HL-60/S4 treated with phorbol 12-myristate 13-acetate at 8.2 ng/mL for 4 days and 3 days (cell line): ENCODE results near the gene PHLPP2.
"Not testable (repeated sequence)": the region's sequence is repeated elsewhere in the genome, so short reads cannot be mapped to it uniquely, and the experiment has no call there.

Experiments used
- in situ Hi-C: fragments of 300-500 bp; cut with MboI; formaldehyde crosslinking; loops from 2 replicates; pipeline ENCODE4 v1.15.0; 2022; ENCODE audit warnings: low sequenced_read_pairs

Gene PHLPP2

DNA sequence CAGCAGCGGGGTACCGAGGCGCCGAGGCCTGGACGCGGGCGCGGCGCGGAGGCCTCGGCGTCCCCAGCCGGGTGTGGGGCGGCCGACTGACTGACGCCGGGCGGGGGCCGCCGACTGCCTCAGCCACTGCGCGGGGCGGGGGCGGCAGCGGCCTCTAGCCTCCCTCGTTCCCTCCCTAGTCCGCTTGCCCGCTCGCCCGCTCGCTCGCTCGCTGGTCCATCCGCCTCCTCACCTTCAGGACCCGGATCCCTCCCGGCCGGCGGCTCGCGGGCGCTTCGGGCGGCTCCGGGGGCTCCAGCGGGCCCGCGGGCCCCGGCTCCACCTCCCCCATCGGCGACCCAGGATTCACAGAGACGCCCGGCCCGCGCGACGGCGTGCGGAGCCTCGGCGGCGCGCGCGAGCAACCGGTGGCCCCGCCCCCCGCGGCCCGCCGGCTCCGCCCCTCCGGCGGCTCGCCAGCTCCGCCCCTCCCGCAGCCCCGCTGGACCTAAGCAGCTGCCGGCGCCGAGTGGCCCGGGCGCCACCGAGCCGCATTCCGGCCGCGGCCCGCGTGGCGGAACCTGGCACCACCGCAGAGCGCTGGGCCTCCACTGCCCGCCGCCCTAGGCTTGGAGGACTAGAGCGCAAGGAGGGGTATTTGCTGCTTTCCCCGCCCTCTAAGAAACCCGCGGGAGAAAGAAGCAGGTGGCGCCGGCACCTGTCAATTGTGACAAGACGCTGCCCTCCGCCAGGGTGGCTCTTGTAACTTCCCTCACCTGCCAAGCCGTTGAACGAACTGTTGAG, 773 bp downstream of the PHLPP2 start:
- in situ Hi-C loops: no loop called here

- in situ Hi-C loops: no loop called here
Observed at GRCh38 chr16:71722801-71723536, 1.5 kb downstream of the PHLPP2 start.

- in situ Hi-C loops: no loop called here
Observed at GRCh38 chr16:71721066-71721740, 3.3 kb downstream of the PHLPP2 start.

DNA sequence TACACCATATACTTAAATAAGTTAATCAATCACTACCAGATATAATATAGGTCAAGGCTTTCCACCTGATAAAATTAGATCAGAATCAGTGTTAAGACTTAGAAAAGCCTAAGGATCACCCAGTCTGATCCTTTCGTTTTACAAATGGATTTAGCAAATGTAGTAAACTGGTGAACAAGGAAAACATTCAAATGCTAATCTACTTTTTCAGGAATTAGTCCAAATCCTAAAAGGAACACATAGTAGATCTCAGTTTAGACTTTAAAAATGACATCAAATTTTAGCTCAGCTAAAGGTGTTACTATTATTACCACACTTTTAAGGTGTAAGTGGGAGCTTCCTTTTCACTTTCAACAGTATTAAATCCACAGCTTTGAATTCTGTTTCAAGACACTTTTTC, 12.0 kb downstream of the PHLPP2 start:
- in situ Hi-C loops: no loop called here

- in situ Hi-C loops: no loop called here
Observed at GRCh38 chr16:71711789-71712188, 12.7 kb downstream of the PHLPP2 start.

- in situ Hi-C loops: no loop called here
Observed at GRCh38 chr16:71709229-71709781, 15.2 kb downstream of the PHLPP2 start.

GRCh38 chr16:71708696-71709095, 15.8 kb downstream of the PHLPP2 start:
- in situ Hi-C loops: no loop called here

GRCh38 chr16:71707199-71707598, 17.3 kb downstream of the PHLPP2 start:
- in situ Hi-C loops: no loop called here

- in situ Hi-C loops: no loop called here
Observed at GRCh38 chr16:71706046-71706445, 18.5 kb downstream of the PHLPP2 start.

DNA sequence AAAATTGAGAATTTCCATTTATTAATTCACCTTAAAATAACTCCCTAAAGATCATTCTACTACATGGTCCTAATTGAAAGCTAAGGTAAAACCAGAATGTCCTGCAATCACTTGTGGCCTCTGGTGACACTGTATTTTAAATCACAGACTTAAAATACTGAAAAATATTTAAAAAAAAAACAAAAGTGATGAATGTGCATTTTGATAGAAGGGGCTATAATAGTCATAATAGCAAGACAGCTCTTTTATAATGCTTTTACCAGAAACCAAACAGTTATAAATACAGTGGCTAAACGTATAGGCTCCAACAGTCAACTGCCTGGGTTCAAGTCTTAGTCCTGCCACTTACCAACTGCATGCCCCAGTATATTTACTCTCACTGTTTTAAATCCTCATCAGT, 21.2 kb downstream of the PHLPP2 start:
- in situ Hi-C loops: no loop called here

DNA sequence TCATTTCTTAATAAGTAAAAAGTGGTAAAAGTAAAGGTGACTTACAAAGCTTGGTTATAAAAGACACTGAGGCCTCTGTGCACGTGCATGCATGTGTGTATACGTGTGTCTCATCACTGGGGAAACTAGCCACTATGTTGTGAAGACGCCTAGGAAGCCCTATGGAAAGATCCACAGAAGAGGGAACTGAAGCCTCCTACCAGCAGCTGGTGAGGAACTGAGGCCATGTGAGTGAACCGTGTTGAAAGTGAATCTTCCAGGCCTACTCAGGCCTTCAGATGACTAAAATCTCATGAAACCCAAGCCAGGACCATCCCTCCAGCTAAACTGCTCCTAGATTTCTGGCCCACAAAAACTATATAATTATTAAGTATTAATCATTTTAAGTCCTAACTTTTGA, 23.7 kb downstream of the PHLPP2 start:
- in situ Hi-C loops: no loop called here

- in situ Hi-C loops: no loop called here
Observed at GRCh38 chr16:71698491-71698890, 26.0 kb downstream of the PHLPP2 start.

GRCh38 chr16:71693164-71693563, 31.3 kb downstream of the PHLPP2 start:
- in situ Hi-C loops: no loop called here

GRCh38 chr16:71689901-71690300, 34.6 kb downstream of the PHLPP2 start:
- in situ Hi-C loops: no loop called here

- in situ Hi-C loops: no loop called here
Observed at GRCh38 chr16:71687861-71688260, 36.6 kb downstream of the PHLPP2 start.

GRCh38 chr16:71684280-71684679, 40.2 kb downstream of the PHLPP2 start:
- in situ Hi-C loops: not testable (repeated sequence)

- in situ Hi-C loops: no loop called here
Observed at GRCh38 chr16:71681360-71681759, 43.1 kb downstream of the PHLPP2 start.

DNA sequence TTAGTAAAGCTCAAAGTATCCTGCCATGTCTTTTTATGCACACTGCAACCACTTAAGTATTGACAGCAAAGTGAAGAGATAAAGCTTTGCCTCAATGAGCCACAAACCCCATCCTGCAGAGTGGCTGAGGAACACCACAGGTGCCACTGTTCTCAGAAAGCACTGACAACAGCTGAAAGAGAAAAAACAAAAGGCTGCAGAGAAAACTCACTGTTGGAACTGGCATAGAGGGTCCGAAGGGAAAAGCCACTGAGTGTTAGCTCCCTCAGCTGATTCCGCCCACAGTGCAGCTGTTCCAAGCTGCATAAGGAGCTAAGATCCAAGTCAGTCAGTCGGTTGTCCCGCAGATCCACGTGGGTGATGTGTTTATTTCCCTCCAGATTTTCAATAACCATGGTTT, 48.3 kb downstream of the PHLPP2 start:
- in situ Hi-C loops: no loop called here

DNA sequence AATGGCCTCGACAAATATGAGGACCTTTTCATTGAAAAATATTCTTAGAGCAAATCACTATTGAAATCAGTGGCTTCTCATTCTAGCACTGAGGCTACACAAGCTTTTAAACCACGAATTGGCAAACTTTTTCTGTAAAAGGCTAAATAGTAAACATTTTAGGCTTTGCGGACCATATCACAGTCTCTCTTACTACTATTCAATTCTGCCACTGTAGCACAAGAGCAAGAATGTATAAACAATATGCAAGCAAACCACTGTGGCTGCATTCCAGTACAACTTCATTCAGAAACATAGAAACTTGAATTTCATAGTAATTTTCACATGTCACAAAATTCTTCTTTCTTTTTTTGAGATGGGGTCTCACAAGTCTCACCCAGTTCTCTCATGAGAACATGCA, 49.1 kb downstream of the PHLPP2 start:
- in situ Hi-C loops: no loop called here

- in situ Hi-C loops: no loop called here
Observed at GRCh38 chr16:71674229-71674628, 50.3 kb downstream of the PHLPP2 start.

- in situ Hi-C loops: no loop called here
Observed at GRCh38 chr16:71673582-71673973, 50.9 kb downstream of the PHLPP2 start.
